HCT116 (cell line): ENCODE results near the gene TRRAP. TPM values are rescaled to one million over a fixed set of nuclear protein-coding genes. Genes with fewer than 3 reads are reported as not detected.

Experiments
- ATAC-seq: fragments of 200-7000 bp; cut with Tn5 transposase; 2 replicates; pipeline ENCODE4 v1.9.1; 2020; ENCODE audit warnings: mild to moderate bottlenecking, moderate library complexity
- BruUV-seq: library from RNA; stranded (reverse); fragments of 400-500 nt; replicated peaks from 2 replicates; lab custom pipeline; 2021; lab: Mats Ljungman, UMichigan
- CTCF ChIA-PET: fragments of 300-600 bp; sonication (Branson Sonifier 250); formaldehyde crosslinking; loops from one replicate; lab custom pipeline; 2021; ENCODE audit warnings: antibody characterized with exemption; lab: Charles Lee
- POLR2A ChIA-PET: fragments of 300-600, 350-600 bp; sonication (Branson Sonifier 250); formaldehyde crosslinking; loops from one replicate; lab custom pipeline; 2021; ENCODE audit warnings: antibody characterized with exemption; lab: Charles Lee
- RAD21 ChIA-PET, 2 experiments: fragments of 300-600 bp; sonication (Branson Sonifier 250); formaldehyde crosslinking; loops; one replicate each; lab custom pipeline; 2023; ENCODE audit warnings: low total read pairs in 2 of 2; ENCODE audit not compliant: uncharacterized antibody in 2 of 2, unreplicated experiment in 2 of 2, low non-redundant PET in 1 of 2; lab: Charles Lee
- DNase-seq: peaks from one replicate; pipeline ENCODE4 v3.0.0-alpha.2; 2010; ENCODE audit warnings: low read depth, low spot score
- H2AFZ ChIP-seq: fragments of 200-600 bp; shearing (Covaris generic), sonication (generic); 2 replicates; pipeline ENCODE4 v1.6.1; 2017; ENCODE audit warnings: low read depth, mixed run types, mixed read lengths, antibody characterized with exemption, low read length; ENCODE audit not compliant: poor library complexity, severe bottlenecking
- H3K27ac ChIP-seq: 2 replicates; pipeline ENCODE4 v1.5.1; 2012; ENCODE audit warnings: low read depth, low read length
- H3K27me3 ChIP-seq: fragments of 200-600 bp; sonication (generic); 2 replicates; pipeline ENCODE4 v1.6.1; 2016; ENCODE audit warnings: mixed run types, low read length, mixed read lengths; ENCODE audit not compliant: insufficient read depth
- H3K36me3 ChIP-seq, 2 experiments: fragments of 200-500 bp in 1 of 2; fragments of 200-600 bp in 1 of 2; sonication (Bioruptor generic) in 1 of 2; sonication (generic) in 1 of 2; 2 replicates each; pipeline versions ENCODE4 v1.5.1 to v1.6.1; 2014 to 2016; ENCODE audit warnings: low read length in 2 of 2, inconsistent platforms in 1 of 2, mixed read lengths in 1 of 2, mixed run types in 1 of 2; ENCODE audit not compliant: insufficient read depth in 2 of 2, control insufficient read depth in 1 of 2
- H3K4me1 ChIP-seq, 2 experiments: fragments of 200-600 bp in 1 of 2; sonication (generic) in 1 of 2; 2 replicates each; pipeline versions ENCODE4 v1.5.1 to v1.6.1; 2012 to 2017; ENCODE audit warnings: low read length in 2 of 2, inconsistent platforms in 1 of 2, mild to moderate bottlenecking in 1 of 2, mixed read lengths in 1 of 2, mixed run types in 1 of 2, moderate library complexity in 1 of 2; ENCODE audit not compliant: insufficient read depth in 2 of 2, control insufficient read depth in 1 of 2
- H3K4me2 ChIP-seq: fragments of 200-600 bp; sonication (generic); 2 replicates; pipeline ENCODE4 v1.6.1; 2017; ENCODE audit warnings: mixed run types, low read length, mixed read lengths
- H3K4me3 ChIP-seq, 2 experiments: fragments of 200-600 bp in 1 of 2; sonication (generic) in 1 of 2; replicated peaks in 1 of 2; 2 replicates each; pipeline ENCODE4 v1.5.1; 2011 to 2016; ENCODE audit warnings: low read length in 2 of 2, control low read depth in 1 of 2, low read depth in 1 of 2, mild to moderate bottlenecking in 1 of 2, mixed read lengths in 1 of 2, mixed run types in 1 of 2
- H3K79me2 ChIP-seq: fragments of 200-600 bp; sonication (generic); 2 replicates; pipeline ENCODE4 v1.6.1; 2017; ENCODE audit warnings: mild to moderate bottlenecking, mixed run types, low read length, moderate library complexity, mixed read lengths; ENCODE audit not compliant: insufficient read depth
- H3K9ac ChIP-seq: fragments of 200-600 bp; sonication (generic); 2 replicates; pipeline ENCODE4 v1.6.1; 2016; ENCODE audit warnings: low read length, mixed read lengths
- H3K9me2 ChIP-seq: fragments of 200-600 bp; sonication (generic), shearing (Covaris generic); 2 replicates; pipeline ENCODE4 v1.6.1; 2017; ENCODE audit warnings: mixed run types, mild to moderate bottlenecking, moderate library complexity; ENCODE audit not compliant: insufficient read depth
- H3K9me3 ChIP-seq, 2 experiments: fragments of 200-500 bp in 1 of 2; fragments of 200-600 bp in 1 of 2; sonication (Bioruptor generic) in 1 of 2; sonication (generic) in 1 of 2; 2 replicates each; pipeline ENCODE4 v1.6.1; 2014 to 2017; ENCODE audit warnings: low read length in 2 of 2, mixed read lengths in 2 of 2, inconsistent platforms in 1 of 2, low read depth in 1 of 2, mild to moderate bottlenecking in 1 of 2, mixed run types in 1 of 2, moderate library complexity in 1 of 2; ENCODE audit not compliant: control insufficient read depth in 1 of 2, insufficient read depth in 1 of 2
- H4K20me1 ChIP-seq: fragments of 200-600 bp; sonication (generic), shearing (Covaris generic); 2 replicates; pipeline ENCODE4 v1.6.1; 2017; ENCODE audit warnings: mixed run types, mild to moderate bottlenecking, moderate library complexity; ENCODE audit not compliant: insufficient read depth
- ATF3 ChIP-seq: IDR thresholded peaks from 2 replicates; pipeline ENCODE4 v1.6.1; 2012
- CBX3 ChIP-seq: IDR thresholded peaks from 2 replicates; pipeline ENCODE4 v1.6.1; 2012; ENCODE audit warnings: low read depth
- CEBPB ChIP-seq: IDR thresholded peaks from 2 replicates; pipeline ENCODE4 v1.6.1; 2012; ENCODE audit warnings: low read depth
- EGR1 ChIP-seq: IDR thresholded peaks from 2 replicates; pipeline ENCODE4 v1.6.1; 2012; ENCODE audit warnings: low read depth
- EZH2 ChIP-seq: fragments of 200-600 bp; sonication (generic); IDR thresholded peaks from 2 replicates; pipeline ENCODE4 v1.6.1; 2017; ENCODE audit warnings: antibody characterized with exemption, mixed run types
- EZH2phosphoT487 ChIP-seq: fragments of 200-600 bp; IDR thresholded peaks from 2 replicates; pipeline ENCODE4 v1.6.1; 2018; ENCODE audit warnings: antibody characterized with exemption, borderline replicate concordance
- FOSL1 ChIP-seq: IDR thresholded peaks from 2 replicates; pipeline ENCODE4 v1.6.1; 2012; ENCODE audit warnings: low read depth
- POLR2A ChIP-seq: IDR thresholded peaks from 2 replicates; pipeline ENCODE4 v1.7.0; 2011; ENCODE audit warnings: borderline replicate concordance; ENCODE audit not compliant: insufficient read depth, insufficient read length; ENCODE audit errors: extremely low read depth
- RAD21 ChIP-seq: IDR thresholded peaks from 2 replicates; pipeline ENCODE4 v1.6.1; 2012; ENCODE audit warnings: low read depth, mild to moderate bottlenecking
- SIN3A ChIP-seq: IDR thresholded peaks from 2 replicates; pipeline ENCODE4 v1.6.1; 2012; ENCODE audit warnings: low read depth
- SRF ChIP-seq: IDR thresholded peaks from 2 replicates; pipeline ENCODE4 v1.6.1; 2012; ENCODE audit warnings: low read depth
- TCF7L2 ChIP-seq: IDR thresholded peaks from 2 replicates; pipeline ENCODE4 v1.7.0; 2011; ENCODE audit warnings: borderline replicate concordance, inconsistent platforms; ENCODE audit not compliant: insufficient read depth, insufficient read length; ENCODE audit errors: extremely low read depth
- YY1 ChIP-seq: IDR thresholded peaks from 2 replicates; pipeline ENCODE4 v1.6.1; 2011; ENCODE audit warnings: low read length, low read depth, moderate library complexity, mild to moderate bottlenecking; ENCODE audit not compliant: insufficient replicate concordance; ENCODE audit errors: extremely low read depth
- ZFX ChIP-seq: fragments of 450-650 bp; IDR thresholded peaks from 2 replicates; pipeline ENCODE4 v1.6.1; 2017
- ZNF274 ChIP-seq: fragments of 200-500 bp; sonication (Bioruptor generic); IDR thresholded peaks from 2 replicates; pipeline ENCODE4 v1.6.1; 2014; ENCODE audit warnings: mild to moderate bottlenecking, low read depth, low read length, inconsistent platforms
- intact Hi-C: fragments of 100-400 bp; cut with micrococcal nuclease; formaldehyde crosslinking; loops from 2 replicates; pipeline ENCODE4 v1.10.0; 2022
- total RNA-seq: library from RNA; stranded (reverse); gene quantifications from one replicate; pipeline ENCODE4 v1.2.1, GENCODE V29; 2021; ENCODE audit not compliant: unreplicated experiment
- TF ChIP-seq, protein P1 (sequence below): IDR thresholded peaks from 2 replicates; pipeline ENCODE4 v1.6.1; 2012
- TF ChIP-seq, protein P2 (sequence below): IDR thresholded peaks from 2 replicates; pipeline ENCODE4 v1.6.1; 2012; ENCODE audit warnings: low read depth

The TRRAP gene
- total RNA-seq, 1 experiment from 2014 or later: 44.5 TPM

DNA sequence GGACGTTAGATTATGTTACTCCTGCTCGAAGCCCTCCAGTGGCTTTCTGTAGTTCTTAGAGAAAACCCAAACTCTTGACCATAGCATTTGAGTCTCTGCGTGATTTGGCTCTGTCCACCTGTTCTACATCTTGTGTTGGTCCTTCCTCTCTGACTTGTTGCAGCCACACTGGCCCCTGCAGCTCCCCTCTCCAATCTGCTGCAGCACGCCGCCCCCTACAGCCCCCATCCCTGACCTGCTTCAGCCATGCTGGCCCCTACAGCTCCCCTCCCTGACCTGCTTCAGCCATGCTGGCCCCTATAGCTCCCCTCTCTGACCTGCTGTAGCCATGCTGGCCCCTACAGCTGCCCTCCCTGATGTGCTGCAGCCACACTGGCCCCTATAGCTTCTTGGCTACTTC, 29.2 kb downstream of the TRRAP start:
- H3K4me1 ChIP-seq: no peaks in the 10 kb centered on the region
- no peak overlapping the region for H3K9ac ChIP-seq
- DNase-seq: no peak
- POLR2A ChIA-PET: no interaction called here
- no peaks in the 10 kb centered on the region for H3K9me2 ChIP-seq
- H3K79me2 ChIP-seq: 0 out of 2 replicates have a peak, but pooled peaks cover 3% of the 10 kb centered on the region
- intact Hi-C loops: loop anchor here (2.0 kb wide), 1 partner anchor 29 kb away; no protein-coding TSS in a partner anchor
- no peak overlapping the region for H3K27ac ChIP-seq
- CTCF ChIA-PET: no interaction called here
- peaks cover 51 to 72% of the 10 kb centered on the region in 2 experiments for H3K36me3 ChIP-seq
- H3K4me2 ChIP-seq: no peak overlapping the region
- no peak overlapping the region for H3K4me3 ChIP-seq
- RAD21 ChIA-PET: no interaction called here
- no peaks in the 10 kb centered on the region for H3K9me3 ChIP-seq
- no peaks in the 10 kb centered on the region for H3K27me3 ChIP-seq
- no TSS peak for BruUV-seq
- H4K20me1 ChIP-seq: no peaks in the 10 kb centered on the region
- peak; percentile 44; the same call in 1 of the 2 replicates for ATAC-seq
- no peak overlapping the region for H2AFZ ChIP-seq
- no peak for TF ChIP-seq ZNF274
- TF ChIP-seq ATF3: no peak
- no peak for TF ChIP-seq RAD21
- no peak for TF ChIP-seq ZFX
- TF ChIP-seq, all 23 proteins: peak for 0

GRCh38 chr7:98908585-98908984, 30.3 kb downstream of the TRRAP start:
- Histone ChIP-seq H3K4me1 (no peaks in the 10 kb centered on the region), H3K4me2 (no peak overlapping the region), H3K79me2 (0 out of 2 replicates have a peak, but pooled peaks cover 3% of the 10 kb centered on the region), H4K20me1 (no peaks in the 10 kb centered on the region), H3K36me3 (peaks cover 43 to 70% of the 10 kb centered on the region in 2 experiments), H2AFZ (no peak overlapping the region), H3K27ac (no peak overlapping the region), H3K9me3 (no peaks in the 10 kb centered on the region), H3K9me2 (no peaks in the 10 kb centered on the region), H3K9ac (no peak overlapping the region), H3K4me3 (no peak overlapping the region), H3K27me3 (no peaks in the 10 kb centered on the region)
- intact Hi-C loops: no loop called here
- DNase-seq (no peak), ATAC-seq (no peak)
- CTCF ChIA-PET: no interaction called here
- RAD21 ChIA-PET: no interaction called here
- POLR2A ChIA-PET: no interaction called here
- no TSS peak for BruUV-seq
- TF ChIP-seq SRF (no peak), CEBPB (no peak), POLR2A (no peak), EZH2phosphoT487 (no peak), CBX3 (no peak), SIN3A (no peak), TCF7L2 (no peak), YY1 (no peak), EGR1 (no peak), ATF3 (no peak), FOSL1 (no peak), EZH2 (no peak)
- TF ChIP-seq, protein P1, sequence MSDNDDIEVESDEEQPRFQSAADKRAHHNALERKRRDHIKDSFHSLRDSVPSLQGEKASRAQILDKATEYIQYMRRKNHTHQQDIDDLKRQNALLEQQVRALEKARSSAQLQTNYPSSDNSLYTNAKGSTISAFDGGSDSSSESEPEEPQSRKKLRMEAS: no peak
- TF ChIP-seq, protein P2, sequence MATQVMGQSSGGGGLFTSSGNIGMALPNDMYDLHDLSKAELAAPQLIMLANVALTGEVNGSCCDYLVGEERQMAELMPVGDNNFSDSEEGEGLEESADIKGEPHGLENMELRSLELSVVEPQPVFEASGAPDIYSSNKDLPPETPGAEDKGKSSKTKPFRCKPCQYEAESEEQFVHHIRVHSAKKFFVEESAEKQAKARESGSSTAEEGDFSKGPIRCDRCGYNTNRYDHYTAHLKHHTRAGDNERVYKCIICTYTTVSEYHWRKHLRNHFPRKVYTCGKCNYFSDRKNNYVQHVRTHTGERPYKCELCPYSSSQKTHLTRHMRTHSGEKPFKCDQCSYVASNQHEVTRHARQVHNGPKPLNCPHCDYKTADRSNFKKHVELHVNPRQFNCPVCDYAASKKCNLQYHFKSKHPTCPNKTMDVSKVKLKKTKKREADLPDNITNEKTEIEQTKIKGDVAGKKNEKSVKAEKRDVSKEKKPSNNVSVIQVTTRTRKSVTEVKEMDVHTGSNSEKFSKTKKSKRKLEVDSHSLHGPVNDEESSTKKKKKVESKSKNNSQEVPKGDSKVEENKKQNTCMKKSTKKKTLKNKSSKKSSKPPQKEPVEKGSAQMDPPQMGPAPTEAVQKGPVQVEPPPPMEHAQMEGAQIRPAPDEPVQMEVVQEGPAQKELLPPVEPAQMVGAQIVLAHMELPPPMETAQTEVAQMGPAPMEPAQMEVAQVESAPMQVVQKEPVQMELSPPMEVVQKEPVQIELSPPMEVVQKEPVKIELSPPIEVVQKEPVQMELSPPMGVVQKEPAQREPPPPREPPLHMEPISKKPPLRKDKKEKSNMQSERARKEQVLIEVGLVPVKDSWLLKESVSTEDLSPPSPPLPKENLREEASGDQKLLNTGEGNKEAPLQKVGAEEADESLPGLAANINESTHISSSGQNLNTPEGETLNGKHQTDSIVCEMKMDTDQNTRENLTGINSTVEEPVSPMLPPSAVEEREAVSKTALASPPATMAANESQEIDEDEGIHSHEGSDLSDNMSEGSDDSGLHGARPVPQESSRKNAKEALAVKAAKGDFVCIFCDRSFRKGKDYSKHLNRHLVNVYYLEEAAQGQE: no peak
